ENCODE measurements around the gene LRP2BP. TPM values are rescaled to one million over a fixed set of nuclear protein-coding genes. Genes with fewer than 3 reads are reported as not detected.
"Not testable (repeated sequence)": the region's sequence is repeated elsewhere in the genome, so short reads cannot be mapped to it uniquely, and the experiment has no call there.

The LRP2BP gene
- total and polyA plus RNA-seq, 2 of the 13 experiments (the other 11 are each of a cell fraction or from before 2014, with no cell fraction given): 0.22 to 0.29 TPM

DNA sequence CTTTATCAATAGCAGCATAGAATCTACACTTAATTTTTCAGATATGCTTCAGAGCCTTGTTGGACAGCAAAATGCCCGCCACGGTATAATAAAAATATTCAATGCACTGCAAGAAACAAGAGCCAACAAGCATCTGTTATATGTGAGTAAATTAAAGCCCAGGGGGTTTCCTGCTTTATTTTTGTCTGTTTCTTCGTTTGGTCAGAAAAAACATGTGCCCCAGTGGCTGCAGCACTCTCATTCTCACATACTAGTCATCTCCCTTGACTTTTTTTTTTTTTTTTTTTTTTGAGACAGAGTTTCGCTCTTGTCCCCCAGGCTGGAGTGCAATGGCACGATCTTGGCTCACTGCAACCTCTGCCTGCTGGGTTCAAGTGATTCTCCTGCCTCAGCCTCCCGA, 33.2 kb downstream of the LRP2BP start:
- H3K27me3 ChIP-seq (ENCODE audit: control insufficient read depth in 1 of 2, insufficient read depth in 2 of 2, low read length in 2 of 2); CTCF ChIA-PET (ENCODE audit: low intra/inter-chr PET ratio, low total read pairs); H3K4me2 ChIP-seq (ENCODE audit: low read depth, low read length); intact Hi-C loops (cut with micrococcal nuclease; ENCODE audit: unreplicated experiment); BruUV-seq (replicated peaks); H3K9me3 ChIP-seq (ENCODE audit: low read length); DNase-seq (ENCODE audit: low spot score); H4K20me1 ChIP-seq (ENCODE audit: insufficient read depth, low read length); H3K27ac ChIP-seq (ENCODE audit: extremely low read length, insufficient read depth, low read length); POLR2A ChIA-PET; H3K4me3 ChIP-seq (replicated peaks in 1 of 3; ENCODE audit: insufficient read depth in 1 of 3, low read depth in 2 of 3, low read length in 3 of 3); in situ Hi-C loops (cut with HindIII; ENCODE audit: extremely low pct_ligation_motif_present, low pct_unique_long_range_greater_than_20kb); FAIRE-seq; H2AFZ ChIP-seq (ENCODE audit: low read length); H3K9ac ChIP-seq (ENCODE audit: insufficient read depth, low read depth, low read length); H3K79me2 ChIP-seq (ENCODE audit: insufficient read depth, low read length); ATAC-seq: not testable (repeated sequence)
- Histone ChIP-seq H3K36me3 (replicated peaks in 1 of 2; ENCODE audit: control insufficient read depth in 1 of 2, insufficient read depth in 2 of 2, low read length in 2 of 2) (peaks cover 7 to 18% of the 10 kb centered on the region in 2 experiments; a peak in 4 of 5 replicates), H3K4me1 (ENCODE audit: insufficient read depth, low read length) (peaks cover 15% of the 10 kb centered on the region)
- WGBS (ENCODE audit: low lambda C conversion rate): 98% methylated on average over 6 of the region's 6 CpGs

DNA sequence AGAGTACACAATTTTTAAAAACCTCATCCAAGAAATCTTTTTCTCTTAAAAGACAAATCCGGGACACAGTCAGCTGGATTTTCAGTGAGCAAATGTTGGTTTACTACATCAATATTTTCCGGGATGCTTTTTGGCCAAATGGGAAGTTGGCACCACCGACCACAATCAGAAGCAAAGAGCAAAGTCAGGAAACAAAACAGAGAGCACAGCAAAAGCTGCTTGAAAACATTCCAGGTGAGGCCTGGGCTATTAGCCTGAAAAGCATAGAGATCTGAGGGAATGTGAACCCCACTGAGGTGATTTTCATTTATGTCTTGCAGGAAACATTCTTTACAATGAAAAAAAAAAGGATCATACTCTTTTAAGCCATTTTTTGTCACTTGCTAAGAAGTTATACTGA, 33.9 kb downstream of the LRP2BP start:
- DNase-seq (ENCODE audit: low spot score) (no peak), ATAC-seq (no peak), FAIRE-seq (no peak)
- H3K4me3 ChIP-seq (replicated peaks in 1 of 3; ENCODE audit: insufficient read depth in 1 of 3, low read depth in 2 of 3, low read length in 3 of 3): no peak overlapping the region
- H4K20me1 ChIP-seq (ENCODE audit: insufficient read depth, low read length): no peaks in the 10 kb centered on the region
- no peaks in the 10 kb centered on the region for H3K79me2 ChIP-seq (ENCODE audit: insufficient read depth, low read length)
- H3K36me3 ChIP-seq (replicated peaks in 1 of 2; ENCODE audit: control insufficient read depth in 1 of 2, insufficient read depth in 2 of 2, low read length in 2 of 2): peaks cover 7 to 24% of the 10 kb centered on the region in 2 experiments; a peak in 4 of 5 replicates
- no peak overlapping the region for H3K9ac ChIP-seq (ENCODE audit: insufficient read depth, low read depth, low read length)
- H3K27me3 ChIP-seq (ENCODE audit: control insufficient read depth in 1 of 2, insufficient read depth in 2 of 2, low read length in 2 of 2): no peaks in the 10 kb centered on the region
- no peak overlapping the region for H3K4me2 ChIP-seq (ENCODE audit: low read depth, low read length)
- ChIA-PET POLR2A (no interaction called here), CTCF (ENCODE audit: low intra/inter-chr PET ratio, low total read pairs) (no interaction called here)
- no peak overlapping the region for H2AFZ ChIP-seq (ENCODE audit: low read length)
- no peak overlapping the region for H3K27ac ChIP-seq (ENCODE audit: extremely low read length, insufficient read depth, low read length)
- in situ Hi-C loops (cut with HindIII; ENCODE audit: extremely low pct_ligation_motif_present, low pct_unique_long_range_greater_than_20kb) (no loop called here), intact Hi-C loops (cut with micrococcal nuclease; ENCODE audit: unreplicated experiment) (no loop called here)
- 95% methylated on average over 3 of the region's 3 CpGs for WGBS (ENCODE audit: low lambda C conversion rate)
- no TSS peak for BruUV-seq (replicated peaks)
- H3K9me3 ChIP-seq (ENCODE audit: low read length): no peaks in the 10 kb centered on the region
- H3K4me1 ChIP-seq (ENCODE audit: insufficient read depth, low read length): peaks cover 15% of the 10 kb centered on the region
- TF ChIP-seq ZSCAN20 (CRISPR knock-in tag; IDR thresholded peaks at IDR 0.05; ENCODE audit: borderline replicate concordance) (no peak), ZNF883 (CRISPR knock-in tag; IDR thresholded peaks at IDR 0.05; ENCODE audit: not compliant biosample characterization) (no peak), ZNF564 (CRISPR knock-in tag; IDR thresholded peaks at IDR 0.05) (no peak), ZNF790 (CRISPR knock-in tag; IDR thresholded peaks at IDR 0.05; ENCODE audit: borderline replicate concordance) (no peak)

Data from HepG2 (cell line).